CD14-positive monocyte (primary cell): ENCODE results near the gene RNF151. TPM values are rescaled to one million over a fixed set of nuclear protein-coding genes. Genes with fewer than 3 reads are reported as not detected.
"Not testable (repeated sequence)": the region's sequence is repeated elsewhere in the genome, so short reads cannot be mapped to it uniquely, and the experiment has no call there.

Source experiments
- DNase-seq, 3 donors: peaks; one replicate each; pipeline ENCODE4 v3.0.0-alpha.2; 2011 to 2022
- H2AFZ ChIP-seq: 2 replicates; pipeline ENCODE4 v1.6.0; 2012; ENCODE audit warnings: mild to moderate bottlenecking, low read depth, low read length, inconsistent platforms; ENCODE audit not compliant: insufficient read depth, poor library complexity, severe bottlenecking
- H3K27ac ChIP-seq, 2 donors: 1 replicate in 1 of 2; 2 replicates in 1 of 2; pipeline ENCODE4 v1.5.1; 2012 to 2013; ENCODE audit warnings: low read length in 2 of 2, control low read depth in 1 of 2, inconsistent platforms in 1 of 2, low read depth in 1 of 2, mild to moderate bottlenecking in 1 of 2
- H3K27me3 ChIP-seq, 2 donors: one replicate each; pipeline versions ENCODE4 v1.6.0 to v1.6.1; 2011 to 2013; ENCODE audit warnings: low read length in 2 of 2; ENCODE audit not compliant: control insufficient read depth in 2 of 2, insufficient read depth in 2 of 2
- H3K36me3 ChIP-seq, 2 donors: replicated peaks in 1 of 2; 1 replicate in 1 of 2; 2 replicates in 1 of 2; pipeline versions ENCODE4 v1.5.1 to v1.6.1; 2012 to 2013; ENCODE audit warnings: low read length in 2 of 2, control low read depth in 1 of 2, inconsistent platforms in 1 of 2, mild to moderate bottlenecking in 1 of 2; ENCODE audit not compliant: insufficient read depth in 2 of 2, control insufficient read depth in 1 of 2
- H3K4me1 ChIP-seq, 2 donors: 1 replicate in 1 of 2; 2 replicates in 1 of 2; pipeline versions ENCODE4 v1.5.1 to v1.6.1; 2012 to 2013; ENCODE audit warnings: low read length in 2 of 2, control low read depth in 1 of 2, inconsistent platforms in 1 of 2, mild to moderate bottlenecking in 1 of 2, moderate library complexity in 1 of 2; ENCODE audit not compliant: insufficient read depth in 2 of 2, control insufficient read depth in 1 of 2
- H3K4me2 ChIP-seq: replicated peaks from 2 replicates; pipeline ENCODE3; 2012; ENCODE audit warnings: low read length, moderate library complexity, mild to moderate bottlenecking; ENCODE audit not compliant: poor library complexity, severe bottlenecking; ENCODE audit errors: extremely low read depth
- H3K4me3 ChIP-seq, 3 experiments: fragments of 200-600 bp in 1 of 3; sonication (generic) in 1 of 3; replicated peaks in 1 of 3; 1 replicate in 2 of 3; 2 replicates in 1 of 3; pipeline ENCODE4 v1.5.1; 2011 to 2013; ENCODE audit warnings: low read length in 3 of 3, mild to moderate bottlenecking in 3 of 3, control low read depth in 2 of 3, low read depth in 2 of 3, inconsistent platforms in 1 of 3, moderate library complexity in 1 of 3
- H3K79me2 ChIP-seq: 2 replicates; pipeline ENCODE4 v1.6.0; 2012; ENCODE audit warnings: mild to moderate bottlenecking, control low read depth, inconsistent platforms, low read length, moderate library complexity; ENCODE audit not compliant: insufficient read depth
- H3K9ac ChIP-seq: 2 replicates; pipeline ENCODE4 v1.6.0; 2017; ENCODE audit warnings: low read length, mild to moderate bottlenecking; ENCODE audit not compliant: insufficient read depth, poor library complexity, severe bottlenecking
- H3K9me3 ChIP-seq, 2 donors: replicated peaks in 1 of 2; 1 replicate in 1 of 2; 2 replicates in 1 of 2; pipeline versions ENCODE4 v1.5.1 to v1.6.1; 2012 to 2013; ENCODE audit warnings: low read length in 2 of 2, control low read depth in 1 of 2; ENCODE audit not compliant: control insufficient read depth in 1 of 2, insufficient read depth in 1 of 2
- H4K20me1 ChIP-seq: 2 replicates; pipeline ENCODE4 v1.6.0; 2012; ENCODE audit warnings: mild to moderate bottlenecking, low read length, control low read depth, moderate library complexity; ENCODE audit not compliant: insufficient read depth
- H3K27ac Mint-ChIP-seq, 7 donors: one replicate each; pipeline ENCODE4 v1.8.0; 2020; ENCODE audit warnings: mild to moderate bottlenecking in 7 of 7, mixed read lengths in 7 of 7, moderate library complexity in 6 of 7, inconsistent platforms in 2 of 7
- H3K27me3 Mint-ChIP-seq, 3 donors: one replicate each; pipeline ENCODE4 v1.8.0; 2021 to 2022; ENCODE audit warnings: low read depth in 3 of 3, mild to moderate bottlenecking in 3 of 3, mixed read lengths in 3 of 3, moderate library complexity in 3 of 3, inconsistent platforms in 1 of 3
- H3K36me3 Mint-ChIP-seq, 2 donors: one replicate each; pipeline ENCODE4 v1.8.0; 2020; ENCODE audit warnings: mixed read lengths in 2 of 2, inconsistent platforms in 1 of 2, mild to moderate bottlenecking in 1 of 2
- H3K4me1 Mint-ChIP-seq: one replicate; pipeline ENCODE4 v1.8.0; 2020; ENCODE audit warnings: mild to moderate bottlenecking, mixed read lengths
- H3K4me3 Mint-ChIP-seq, 2 donors: one replicate each; pipeline ENCODE4 v1.8.0; 2020; ENCODE audit warnings: mild to moderate bottlenecking in 2 of 2, mixed read lengths in 2 of 2, moderate library complexity in 1 of 2
- H3K9me3 Mint-ChIP-seq, 7 donors: one replicate each; pipeline ENCODE4 v1.8.0; 2020 to 2022; ENCODE audit warnings: mixed read lengths in 7 of 7, mild to moderate bottlenecking in 6 of 7, moderate library complexity in 6 of 7, inconsistent platforms in 2 of 7
- WGBS: methylation state at CpG from one replicate; pipeline ENCODE4 v1.1.5; 2013; ENCODE audit warnings: missing lambda C conversion rate; ENCODE audit not compliant: insufficient coverage; 5-methylcytosine and 5-hydroxymethylcytosine counted together
- intact Hi-C, 2 donors: fragments of 100-400 bp; cut with micrococcal nuclease; formaldehyde crosslinking; loops; one replicate each; pipeline versions ENCODE4 v1.15.0 to v1.15.1; 2023
- polyA plus RNA-seq, 3 donors: library from polyadenylated mRNA; depleted of rRNA in 1 of 3; unstranded in 2 of 3; stranded (reverse) in 1 of 3; fragments of 300-500 nt in 2 of 3; fragments of >200 nt in 1 of 3; fragmentation: Illumina TruSeq in 2 of 3; gene quantifications; 1 replicate in 2 of 3; 2 replicates in 1 of 3; pipeline ENCODE4 v1.2.3, GENCODE V29; 2012 to 2021
- TF ChIP-seq, protein P1 (sequence below): fragments of 200-600 bp; IDR thresholded peaks from one replicate; pipeline ENCODE4 v1.8.0; 2022; ENCODE audit warnings: antibody characterized with exemption, mild to moderate bottlenecking

RNF151 gene
- polyA plus RNA-seq, 3 donors = not detected

GRCh38 chr16:2009164-2009711 is 42.6 kb downstream of the RNF151 start:
- Histone ChIP-seq H4K20me1 (peaks cover 45% of the 10 kb centered on the region), H3K4me1 (peaks cover 36 to 61% of the 10 kb centered on the region in 2 donors), H2AFZ (peak overlapping the region; percentile 61), H3K4me2 (peak overlapping the region; percentile 94), H3K79me2 (peaks cover 51% of the 10 kb centered on the region), H3K27ac (peak overlapping the region; percentile 14 to 85), H3K36me3 (peaks cover 0 to 2% of the 10 kb centered on the region in 2 donors), H3K9me3 (no peaks in the 10 kb centered on the region), H3K9ac (peak overlapping the region; percentile 91), H3K27me3 (no peaks in the 10 kb centered on the region), H3K4me3 (peak overlapping the region; percentile 59 to 85 (median 59))
- TF ChIP-seq, protein P1, sequence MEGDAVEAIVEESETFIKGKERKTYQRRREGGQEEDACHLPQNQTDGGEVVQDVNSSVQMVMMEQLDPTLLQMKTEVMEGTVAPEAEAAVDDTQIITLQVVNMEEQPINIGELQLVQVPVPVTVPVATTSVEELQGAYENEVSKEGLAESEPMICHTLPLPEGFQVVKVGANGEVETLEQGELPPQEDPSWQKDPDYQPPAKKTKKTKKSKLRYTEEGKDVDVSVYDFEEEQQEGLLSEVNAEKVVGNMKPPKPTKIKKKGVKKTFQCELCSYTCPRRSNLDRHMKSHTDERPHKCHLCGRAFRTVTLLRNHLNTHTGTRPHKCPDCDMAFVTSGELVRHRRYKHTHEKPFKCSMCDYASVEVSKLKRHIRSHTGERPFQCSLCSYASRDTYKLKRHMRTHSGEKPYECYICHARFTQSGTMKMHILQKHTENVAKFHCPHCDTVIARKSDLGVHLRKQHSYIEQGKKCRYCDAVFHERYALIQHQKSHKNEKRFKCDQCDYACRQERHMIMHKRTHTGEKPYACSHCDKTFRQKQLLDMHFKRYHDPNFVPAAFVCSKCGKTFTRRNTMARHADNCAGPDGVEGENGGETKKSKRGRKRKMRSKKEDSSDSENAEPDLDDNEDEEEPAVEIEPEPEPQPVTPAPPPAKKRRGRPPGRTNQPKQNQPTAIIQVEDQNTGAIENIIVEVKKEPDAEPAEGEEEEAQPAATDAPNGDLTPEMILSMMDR = no peak
- intact Hi-C loops = loop anchor here (5.0 to 10.0 kb wide), 4 partner anchors 38 to 246 kb away; partner anchors contain the start of genes ECI1 (in 1 of the 2), NTHL1 (in 1 of the 2) and TSC2 (in 1 of the 2)
- Mint-ChIP-seq H3K27me3 (peaks cover 0 to 1% (median 0%) of the 10 kb centered on the region in 3 donors), H3K4me3 (peak overlapping the region; percentile 81 to 89), H3K4me1 (peaks cover 47% of the 10 kb centered on the region), H3K9me3 (peaks cover 0 to 2% (median 0%) of the 10 kb centered on the region in 7 donors), H3K27ac (peak overlapping the region; percentile 72 to 91 (median 85)), H3K36me3 (peaks cover 4 to 8% of the 10 kb centered on the region in 2 donors)
- peak in 1 of 3 donors; percentile 38 for DNase-seq
- under 1% methylated on average over 55 of the region's 55 CpGs for WGBS

GRCh38 chr16:2009791-2010510 is 43.3 kb downstream of the RNF151 start, which contains the start of gene ZNF598:
Gene ZNF598, minus strand, starts transcription at chr16:2009821.
- Histone ChIP-seq H3K36me3 (peaks cover 0 to 2% of the 10 kb centered on the region in 2 donors), H3K4me2 (peak within 1 kb of the TSS; percentile 94), H3K4me1 (peaks cover 34 to 56% of the 10 kb centered on the region in 2 donors), H3K27ac (peak within 1 kb of the TSS; percentile 80 to 88), H4K20me1 (peaks cover 38% of the 10 kb centered on the region), H3K79me2 (peaks cover 44% of the 10 kb centered on the region), H2AFZ (peak within 1 kb of the TSS; percentile 75), H3K27me3 (no peaks in the 10 kb centered on the region), H3K4me3 (peak within 1 kb of the TSS; percentile 59 to 85 (median 63)), H3K9me3 (no peaks in the 10 kb centered on the region), H3K9ac (peak within 1 kb of the TSS; percentile 91)
- peaks cover 0 to 1% (median 0%) of the 10 kb centered on the region in 3 donors for H3K27me3 Mint-ChIP-seq
- DNase-seq = peak; percentile 81 to 86 (median 85)
- intact Hi-C loops = loop anchor here (5.0 to 10.0 kb wide), 4 partner anchors 37 to 245 kb away; partner anchors contain the start of genes ECI1 (in 1 of the 2), NTHL1 (in 1 of the 2) and TSC2 (in 1 of the 2)
- TF ChIP-seq, protein P1 = no peak
- peak within 1 kb of the TSS; percentile 84 to 92 for H3K4me3 Mint-ChIP-seq
- H3K4me1 Mint-ChIP-seq = peaks cover 43% of the 10 kb centered on the region
- WGBS = 1% methylated on average over 52 of the region's 52 CpGs
- peak within 1 kb of the TSS; percentile 95 to 98 (median 97) for H3K27ac Mint-ChIP-seq
- peaks cover 0 to 2% (median 0%) of the 10 kb centered on the region in 7 donors for H3K9me3 Mint-ChIP-seq
- H3K36me3 Mint-ChIP-seq = peaks cover 4 to 7% of the 10 kb centered on the region in 2 donors

DNA sequence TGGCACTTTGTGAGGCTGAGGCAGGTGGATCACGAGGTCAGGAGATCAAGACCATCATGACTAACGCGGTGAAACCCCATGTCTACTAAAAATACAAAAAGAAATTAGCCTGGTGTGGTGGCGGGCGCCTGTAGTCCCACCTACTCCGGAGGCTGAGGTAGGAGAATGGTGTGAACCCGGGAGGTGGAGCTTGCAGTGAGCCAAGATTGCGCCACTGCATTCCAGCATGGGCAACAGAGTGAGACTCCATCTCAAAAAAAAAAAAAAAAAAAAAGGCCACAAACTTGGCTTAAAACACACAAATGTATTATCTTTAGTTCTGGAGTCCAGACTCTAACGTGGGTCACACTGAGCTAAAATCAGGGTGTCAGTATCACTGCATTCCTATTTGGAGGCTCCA is 45.1 kb downstream of the RNF151 start:
- Mint-ChIP-seq H3K27ac (peak overlapping the region in 3 of 7 donors; percentile 26 to 50 (median 50)), H3K4me1 (peaks cover 44% of the 10 kb centered on the region)
- Histone ChIP-seq H4K20me1 (peaks cover 20% of the 10 kb centered on the region), H3K79me2 (peaks cover 27% of the 10 kb centered on the region), H3K4me1 (peaks cover 39 to 58% of the 10 kb centered on the region in 2 donors)
- H3K27me3 Mint-ChIP-seq, H2AFZ ChIP-seq, H3K4me3 ChIP-seq, H3K4me2 ChIP-seq, H3K27me3 ChIP-seq, H3K27ac ChIP-seq, H3K9me3 ChIP-seq, H3K9ac ChIP-seq, H3K4me3 Mint-ChIP-seq, H3K36me3 ChIP-seq, H3K36me3 Mint-ChIP-seq, DNase-seq, H3K9me3 Mint-ChIP-seq, intact Hi-C loops: not testable (repeated sequence)
- WGBS = 40% methylated on average over 2 of the region's 9 CpGs
